ENCODE measurements around the gene ASPN.

- TF ChIP-seq POLR2A (IDR thresholded peaks at IDR 0.05) (no peak), POLR2AphosphoS5 (IDR thresholded peaks at IDR 0.05) (no peak), EP300 (IDR thresholded peaks at IDR 0.05) (no peak)
- TF ChIP-seq, protein P1, sequence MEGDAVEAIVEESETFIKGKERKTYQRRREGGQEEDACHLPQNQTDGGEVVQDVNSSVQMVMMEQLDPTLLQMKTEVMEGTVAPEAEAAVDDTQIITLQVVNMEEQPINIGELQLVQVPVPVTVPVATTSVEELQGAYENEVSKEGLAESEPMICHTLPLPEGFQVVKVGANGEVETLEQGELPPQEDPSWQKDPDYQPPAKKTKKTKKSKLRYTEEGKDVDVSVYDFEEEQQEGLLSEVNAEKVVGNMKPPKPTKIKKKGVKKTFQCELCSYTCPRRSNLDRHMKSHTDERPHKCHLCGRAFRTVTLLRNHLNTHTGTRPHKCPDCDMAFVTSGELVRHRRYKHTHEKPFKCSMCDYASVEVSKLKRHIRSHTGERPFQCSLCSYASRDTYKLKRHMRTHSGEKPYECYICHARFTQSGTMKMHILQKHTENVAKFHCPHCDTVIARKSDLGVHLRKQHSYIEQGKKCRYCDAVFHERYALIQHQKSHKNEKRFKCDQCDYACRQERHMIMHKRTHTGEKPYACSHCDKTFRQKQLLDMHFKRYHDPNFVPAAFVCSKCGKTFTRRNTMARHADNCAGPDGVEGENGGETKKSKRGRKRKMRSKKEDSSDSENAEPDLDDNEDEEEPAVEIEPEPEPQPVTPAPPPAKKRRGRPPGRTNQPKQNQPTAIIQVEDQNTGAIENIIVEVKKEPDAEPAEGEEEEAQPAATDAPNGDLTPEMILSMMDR (IDR thresholded peaks at IDR 0.05) = no peak
These were observed 55.7 kb downstream of the ASPN start for GRCh38 chr9:92426501-92427145.

Measured in upper lobe of left lung (tissue), 4 donors.